ENCODE data around the gene CAPN10. TPM values are rescaled to one million over a fixed set of nuclear protein-coding genes. Genes with fewer than 3 reads are reported as not detected.

Gene CAPN10
- total RNA-seq, 1 experiment from 2014 or later, result 47.4 TPM

- Mint-ChIP-seq H3K27me3 (ENCODE audit: low read depth) (peaks cover 11% of the 10 kb centered on the region), H3K36me3 (ENCODE audit: insufficient read depth in 1 of 3, low read depth in 3 of 3) (peaks cover 20 to 23% (median 21%) of the 10 kb centered on the region in 3 experiments), H3K27ac (no peak overlapping the region), H3K4me1 (peaks cover 8 to 10% of the 10 kb centered on the region in 2 experiments), H3K9me3 (peaks cover 16 to 17% of the 10 kb centered on the region in 2 experiments), H3K4me3 (no peak overlapping the region)
- H4K8ac ChIP-seq (replicated peaks; ENCODE audit: insufficient read length, low read depth, low read length), result no peak overlapping the region
- no peaks in the 10 kb centered on the region; the same call in 1 of the 2 replicates for H3K27me3 ChIP-seq (ENCODE audit: insufficient read depth, low read length)
- H3K56ac ChIP-seq (ENCODE audit: insufficient read length, low read depth, low read length), result no peak overlapping the region
- no peaks in the 10 kb centered on the region for H3K79me1 ChIP-seq (ENCODE audit: insufficient read depth, low read depth, low read length, poor library complexity, severe bottlenecking)
- H2BK5ac ChIP-seq (ENCODE audit: insufficient read length, low read length), result no peak overlapping the region
- no peak overlapping the region for H4K5ac ChIP-seq (ENCODE audit: insufficient read length, low read depth, low read length)
- TF ChIP-seq CTCF (conservative IDR thresholded peaks at IDR 0.05), result no peak
- H4K20me1 ChIP-seq (ENCODE audit: control insufficient read depth, insufficient read depth, insufficient read length), result no peaks in the 10 kb centered on the region
- no CpG with 5 or more reads among the region's 7 CpGs for WGBS (ENCODE audit: extremely low coverage, insufficient read length, low lambda C conversion rate)
- no peak overlapping the region for H3K14ac ChIP-seq (ENCODE audit: insufficient read depth, low read length)
- H3K4me1 ChIP-seq (ENCODE audit: insufficient read depth, low read length), result no peaks in the 10 kb centered on the region
- no peak overlapping the region for H3K18ac ChIP-seq (ENCODE audit: insufficient read length, low read depth, low read length)
- H3K23ac ChIP-seq (ENCODE audit: insufficient read length, low read depth, low read length), result no peak overlapping the region
- H4K91ac ChIP-seq (ENCODE audit: insufficient read length, low read depth, low read length), result no peak overlapping the region
- H2AFZ ChIP-seq (ENCODE audit: low read length), result no peak overlapping the region
- H2BK12ac ChIP-seq (ENCODE audit: insufficient read length, low read depth, low read length), result no peak overlapping the region
- H2BK20ac ChIP-seq (ENCODE audit: low read depth, low read length, poor library complexity, severe bottlenecking), result no peak overlapping the region
- H2AK5ac ChIP-seq (ENCODE audit: insufficient read length, low read length), result no peak overlapping the region
- H2BK120ac ChIP-seq (ENCODE audit: low read depth, low read length, poor library complexity, severe bottlenecking), result no peak overlapping the region
- no peaks in the 10 kb centered on the region for H3K23me2 ChIP-seq (ENCODE audit: insufficient read length, low read depth, low read length, poor library complexity, severe bottlenecking)
- H3K9me3 ChIP-seq (ENCODE audit: control insufficient read depth, low read depth, low read length), result peaks cover 12% of the 10 kb centered on the region
- H3K27ac ChIP-seq (ENCODE audit: insufficient read length, low read depth, low read length), result no peak overlapping the region
- no peaks in the 10 kb centered on the region for H3K79me2 ChIP-seq (ENCODE audit: insufficient read depth, low read length)
- no peak overlapping the region for H3K4me2 ChIP-seq (ENCODE audit: insufficient read depth, insufficient read length, low read length)
- no peak overlapping the region for H3K9ac ChIP-seq (ENCODE audit: extremely low read depth, insufficient read length, low read length)
- H2BK15ac ChIP-seq (ENCODE audit: low read depth, low read length), result no peak overlapping the region
- no peak overlapping the region for H3T11ph ChIP-seq (ENCODE audit: low read length)
- no peak overlapping the region for H3K4ac ChIP-seq (ENCODE audit: low read depth, low read length)
- DNase-seq, result no peak
Measured at GRCh38 chr2:240553956-240554480, 32.5 kb upstream of the CAPN10 start.
